Liver (tissue), 9 donors: Measurements from ENCODE around the gene ARFIP1. TPM values are rescaled to one million over a fixed set of nuclear protein-coding genes. Genes with fewer than 3 reads are reported as not detected.

ENCODE experiments used
- DNase-seq: peaks from one replicate; pipeline ENCODE4 v3.0.0-alpha.2; 2017; ENCODE audit warnings: low spot score
- H3K27ac ChIP-seq, 2 donors: one replicate each; pipeline ENCODE4 v1.7.0; 2013; ENCODE audit warnings: inconsistent platforms in 2 of 2, low read length in 2 of 2, control low read depth in 1 of 2, low read depth in 1 of 2, mild to moderate bottlenecking in 1 of 2
- H3K27me3 ChIP-seq, 4 donors: one replicate each; pipeline versions ENCODE4 v1.6.1 to v1.7.0; 2013; ENCODE audit warnings: low read length in 3 of 4, inconsistent platforms in 1 of 4, mild to moderate bottlenecking in 1 of 4, moderate library complexity in 1 of 4; ENCODE audit not compliant: control insufficient read depth in 4 of 4, insufficient read depth in 4 of 4
- H3K36me3 ChIP-seq, 4 donors: one replicate each; pipeline versions ENCODE4 v1.6.1 to v1.7.0; 2013; ENCODE audit warnings: low read length in 3 of 4, mild to moderate bottlenecking in 3 of 4, low read depth in 1 of 4, moderate library complexity in 1 of 4; ENCODE audit not compliant: control insufficient read depth in 4 of 4, insufficient read depth in 3 of 4
- H3K4me1 ChIP-seq, 4 donors: one replicate each; pipeline versions ENCODE4 v1.6.1 to v1.7.0; 2013; ENCODE audit warnings: low read length in 3 of 4, mild to moderate bottlenecking in 3 of 4, moderate library complexity in 1 of 4; ENCODE audit not compliant: control insufficient read depth in 4 of 4, insufficient read depth in 4 of 4
- H3K4me3 ChIP-seq, 3 donors: one replicate each; pipeline versions ENCODE4 v1.6.1 to v1.7.0; 2013; ENCODE audit warnings: low read length in 3 of 3, control low read depth in 1 of 3, low read depth in 1 of 3, mild to moderate bottlenecking in 1 of 3
- H3K9ac ChIP-seq, 2 donors: one replicate each; pipeline ENCODE4 v1.7.0; 2013; ENCODE audit warnings: low read length in 2 of 2, mild to moderate bottlenecking in 2 of 2, moderate library complexity in 2 of 2, control low read depth in 1 of 2, low read depth in 1 of 2
- H3K9me3 ChIP-seq, 4 donors: one replicate each; pipeline versions ENCODE4 v1.6.1 to v1.7.0; 2013; ENCODE audit warnings: low read length in 3 of 4; ENCODE audit not compliant: control insufficient read depth in 4 of 4
- FOXA1 ChIP-seq: IDR thresholded peaks from 2 replicates; pipeline ENCODE4 v1.6.1; 2016; ENCODE audit warnings: antibody characterized with exemption
- FOXA2 ChIP-seq: IDR thresholded peaks from 2 replicates; pipeline ENCODE4 v1.6.1; 2016; ENCODE audit warnings: antibody characterized with exemption
- GABPA ChIP-seq, 2 donors: IDR thresholded peaks in 1 of 2; conservative IDR thresholded peaks in 1 of 2; 2 replicates each; pipeline ENCODE4 v1.6.1; 2016; ENCODE audit warnings: antibody characterized with exemption in 2 of 2, mild to moderate bottlenecking in 1 of 2, moderate library complexity in 1 of 2
- HNF4A ChIP-seq, 2 donors: conservative IDR thresholded peaks; 2 replicates each; pipeline ENCODE4 v1.6.1; 2016; ENCODE audit warnings: antibody characterized with exemption in 2 of 2, mild to moderate bottlenecking in 2 of 2
- JUND ChIP-seq, 2 donors: IDR thresholded peaks; 2 replicates each; pipeline ENCODE4 v1.6.1; 2016; ENCODE audit warnings: antibody characterized with exemption in 2 of 2
- MAX ChIP-seq: IDR thresholded peaks from 2 replicates; pipeline ENCODE4 v1.6.1; 2016; ENCODE audit warnings: antibody characterized with exemption
- NR2F2 ChIP-seq: IDR thresholded peaks from 2 replicates; pipeline ENCODE4 v1.6.1; 2016; ENCODE audit warnings: antibody characterized with exemption
- REST ChIP-seq: IDR thresholded peaks from 2 replicates; pipeline ENCODE4 v1.6.1; 2016; ENCODE audit warnings: antibody characterized with exemption, mild to moderate bottlenecking
- SP1 ChIP-seq: IDR thresholded peaks from 2 replicates; pipeline ENCODE4 v1.6.1; 2018; ENCODE audit warnings: antibody characterized with exemption, mild to moderate bottlenecking
- TAF1 ChIP-seq: conservative IDR thresholded peaks from 2 replicates; pipeline ENCODE4 v1.6.1; 2016; ENCODE audit warnings: antibody characterized with exemption, mild to moderate bottlenecking
- YY1 ChIP-seq: IDR thresholded peaks from 2 replicates; pipeline ENCODE4 v1.6.1; 2016; ENCODE audit warnings: antibody characterized with exemption, mild to moderate bottlenecking
- ZBTB33 ChIP-seq: IDR thresholded peaks from 2 replicates; pipeline ENCODE4 v1.6.1; 2016; ENCODE audit warnings: antibody characterized with exemption
- WGBS: extraction: QIAGEN DNeasy Blood & Tissue Kit; methylation state at CpG from one replicate; pipeline ENCODE4 v1.1.7; 2013; 5-methylcytosine and 5-hydroxymethylcytosine counted together
- polyA plus RNA-seq, 2 donors: library from polyadenylated mRNA; stranded (reverse) in 1 of 2; unstranded in 1 of 2; fragments of 200-250 nt in 1 of 2; fragments of >200 nt in 1 of 2; fragmentation: Nextera tagmentation in 1 of 2; extraction: Ambion mirVana in 1 of 2; gene quantifications; one replicate each; pipeline versions ENCODE4 v1.2.1 to v1.2.3, GENCODE V29; 2013 to 2015
- total RNA-seq, 2 donors: library from RNA; depleted of rRNA; stranded (reverse); fragments of >200 nt; gene quantifications; one replicate each; pipeline ENCODE4 v1.2.3, GENCODE V29; 2014
- donor health status: healthy.
- donor health status: healthy.
- donor health status: healthy.
- donor health status: healthy.
- donor health status: healthy.

Gene ARFIP1
- total and polyA plus RNA-seq, 4 donors = 6.8 to 16.8 (median 14.9) TPM

- Histone ChIP-seq H3K4me1 (peaks cover 0 to 2% (median 0%) of the 10 kb centered on the region in 4 donors), H3K27me3 (no peaks in the 10 kb centered on the region), H3K9me3 (no peaks in the 10 kb centered on the region), H3K4me3 (no peak overlapping the region), H3K9ac (no peak overlapping the region), H3K27ac (no peak overlapping the region), H3K36me3 (no peaks in the 10 kb centered on the region)
- no peak for DNase-seq
- no peak for TF ChIP-seq NR2F2
- no peak for TF ChIP-seq FOXA1
- TF ChIP-seq GABPA (IDR thresholded peaks at IDR 0.05 in 1 of 2, conservative IDR thresholded peaks at IDR 0.05 in 1 of 2) = no peak
- no peak for TF ChIP-seq FOXA2
- no peak for TF ChIP-seq TAF1
- no peak for TF ChIP-seq ZBTB33
- TF ChIP-seq HNF4A (conservative IDR thresholded peaks at IDR 0.05) = no peak
- TF ChIP-seq JUND (IDR thresholded peaks at IDR 0.05) = no peak
- no peak for TF ChIP-seq MAX
- TF ChIP-seq YY1 = no peak
Observed at GRCh38 chr4:152817331-152817730, 37.6 kb downstream of the ARFIP1 start.

- no peaks in the 10 kb centered on the region for H3K4me1 ChIP-seq
- H3K27me3 ChIP-seq = no peaks in the 10 kb centered on the region
- no peaks in the 10 kb centered on the region for H3K36me3 ChIP-seq
- no peak overlapping the region for H3K9ac ChIP-seq
- no peaks in the 10 kb centered on the region for H3K9me3 ChIP-seq
- WGBS = 95% methylated on average over 7 of the region's 7 CpGs
- no peak overlapping the region for H3K27ac ChIP-seq
- H3K4me3 ChIP-seq = no peak overlapping the region
- TF ChIP-seq SP1 = no peak
- no peak for TF ChIP-seq HNF4A (conservative IDR thresholded peaks at IDR 0.05)
- TF ChIP-seq ZBTB33 = no peak
- no peak for TF ChIP-seq FOXA2
- TF ChIP-seq YY1 = no peak
- TF ChIP-seq TAF1 = no peak
- TF ChIP-seq REST = no peak
- DNase-seq = no peak
Observed at GRCh38 chr4:152819026-152819645, 39.4 kb downstream of the ARFIP1 start.
